Kidney (tissue), 14 donors: ENCODE results near the gene FZD1. TPM values are rescaled to one million over a fixed set of nuclear protein-coding genes. Genes with fewer than 3 reads are reported as not detected.

Experiments used
- DNase-seq, 5 donors: peaks; one replicate each; pipeline ENCODE4 v3.0.0-alpha.2; 2013 to 2020
- FAIRE-seq: peaks from 2 replicates; lab custom pipeline; 2012; peaks lifted over from hg19 to GRCh38; lab: Jason Lieb, UNC
- H3K27ac ChIP-seq, 2 donors: one replicate each; pipeline ENCODE4 v1.7.0; 2013; ENCODE audit warnings: low read depth in 2 of 2, low read length in 2 of 2, inconsistent platforms in 1 of 2
- H3K27me3 ChIP-seq: one replicate; pipeline ENCODE4 v1.7.1; 2013; ENCODE audit warnings: low read length, inconsistent platforms; ENCODE audit not compliant: control insufficient read depth, insufficient read depth
- H3K36me3 ChIP-seq, 3 donors: one replicate each; pipeline versions ENCODE4 v1.7.0 to v1.7.1; 2013; ENCODE audit warnings: low read length in 3 of 3, control low read depth in 1 of 3, inconsistent platforms in 1 of 3; ENCODE audit not compliant: insufficient read depth in 3 of 3, control insufficient read depth in 2 of 3
- H3K4me1 ChIP-seq, 3 donors: one replicate each; pipeline versions ENCODE4 v1.7.0 to v1.7.1; 2013; ENCODE audit warnings: low read length in 3 of 3, inconsistent platforms in 1 of 3, low read depth in 1 of 3; ENCODE audit not compliant: control insufficient read depth in 2 of 3, insufficient read depth in 2 of 3
- H3K4me3 ChIP-seq, 3 donors: one replicate each; pipeline versions ENCODE4 v1.7.0 to v1.8.1; 2013; ENCODE audit warnings: low read length in 3 of 3, control low read depth in 1 of 3, inconsistent platforms in 1 of 3
- H3K9ac ChIP-seq, 3 donors: one replicate each; pipeline versions ENCODE4 v1.7.0 to v1.7.1; 2013; ENCODE audit warnings: low read length in 3 of 3, control low read depth in 1 of 3, inconsistent platforms in 1 of 3
- H3K9me3 ChIP-seq, 3 donors: one replicate each; pipeline versions ENCODE4 v1.7.0 to v1.7.1; 2013; ENCODE audit warnings: low read length in 3 of 3, control low read depth in 1 of 3, inconsistent platforms in 1 of 3; ENCODE audit not compliant: control insufficient read depth in 2 of 3, insufficient read depth in 1 of 3
- CTCF ChIP-seq: IDR thresholded peaks from 3 replicates; pipeline ENCODE4 v1.5.1; 2012; ENCODE audit warnings: mild to moderate bottlenecking, moderate library complexity, borderline replicate concordance; ENCODE audit not compliant: insufficient read depth; ENCODE audit errors: extremely low read depth
- intact Hi-C: fragments of 100-400 bp; cut with DNase I; formaldehyde crosslinking; loops from one replicate; pipeline ENCODE4 v1.11.1; 2022
- polyA plus RNA-seq: library from polyadenylated mRNA; stranded (reverse); fragments of 350-450 nt; fragmentation: Illumina TruSeq; extraction: RNeasy Lipid Tissue Mini Kit (QIAGEN cat#74804); gene quantifications from one replicate; pipeline ENCODE4 v1.2.3, GENCODE V29; 2014; ENCODE audit warnings: low read depth, low replicate concordance; ENCODE audit not compliant: insufficient read depth
- total RNA-seq: library from RNA; stranded (reverse); fragmentation: NEBNext Ultra II Directional; extraction: Animal tissue kit (Norgen Biotek cat#: 25700); gene quantifications from one replicate; pipeline ENCODE4 v1.2.1, GENCODE V29; 2021
- donor health status: control.
- donor health status: control.
- donor health status: control.
- donor health status: control.
- donor health status: control.
- donor health status: DM: yes; HTN: yes; CAD: no.
- donor health status: Normal renal cell carcinoma (clear cell type).

The FZD1 gene
- total and polyA plus RNA-seq, 2 donors from 2014 or later, result 8.6 to 34.8 TPM

GRCh38 chr7:91228927-91229558 is 35.2 kb upstream of the FZD1 start:
- intact Hi-C loops, result no loop called here
- Histone ChIP-seq H3K4me3 (no peak overlapping the region), H3K4me1 (no peaks in the 10 kb centered on the region), H3K36me3 (no peaks in the 10 kb centered on the region), H3K27me3 (no peaks in the 10 kb centered on the region), H3K9ac (no peak overlapping the region), H3K9me3 (no peaks in the 10 kb centered on the region), H3K27ac (no peak overlapping the region)
- DNase-seq, result no peak
- no peak for FAIRE-seq
- no peak for TF ChIP-seq CTCF

- no peaks in the 10 kb centered on the region for H3K27me3 ChIP-seq
- TF ChIP-seq CTCF, result no peak
- no peaks in the 10 kb centered on the region for H3K9me3 ChIP-seq
- no peak overlapping the region for H3K27ac ChIP-seq
- H3K4me1 ChIP-seq, result no peaks in the 10 kb centered on the region
- intact Hi-C loops, result no loop called here
- FAIRE-seq (no peak), DNase-seq (no peak)
- H3K9ac ChIP-seq, result no peak overlapping the region
- H3K4me3 ChIP-seq, result no peak overlapping the region
- H3K36me3 ChIP-seq, result no peaks in the 10 kb centered on the region
These were observed 34.1 kb upstream of the FZD1 start for GRCh38 chr7:91230100-91230499.

GRCh38 chr7:91230503-91230902 is 33.7 kb upstream of the FZD1 start:
- DNase-seq (no peak), FAIRE-seq (no peak)
- Histone ChIP-seq H3K27me3 (no peaks in the 10 kb centered on the region), H3K9ac (no peak overlapping the region), H3K4me3 (no peak overlapping the region), H3K4me1 (no peaks in the 10 kb centered on the region), H3K36me3 (no peaks in the 10 kb centered on the region), H3K9me3 (no peaks in the 10 kb centered on the region), H3K27ac (no peak overlapping the region)
- TF ChIP-seq CTCF, result no peak
- intact Hi-C loops, result no loop called here

- H3K9me3 ChIP-seq, result no peaks in the 10 kb centered on the region
- no peak for FAIRE-seq
- no peak overlapping the region for H3K9ac ChIP-seq
- no peaks in the 10 kb centered on the region for H3K36me3 ChIP-seq
- no peak overlapping the region for H3K27ac ChIP-seq
- TF ChIP-seq CTCF, result no peak
- DNase-seq, result no peak
- intact Hi-C loops, result no loop called here
- H3K4me3 ChIP-seq, result no peak overlapping the region
- no peaks in the 10 kb centered on the region for H3K4me1 ChIP-seq
- no peaks in the 10 kb centered on the region for H3K27me3 ChIP-seq
These were observed 31.0 kb upstream of the FZD1 start for GRCh38 chr7:91233212-91233611.
